Keratinocyte (primary cell): ENCODE results near the gene PHYHIPL.
"Not testable (repeated sequence)": the region's sequence is repeated elsewhere in the genome, so short reads cannot be mapped to it uniquely, and the experiment has no call there.

Source experiments
- EZH2 ChIP-seq: IDR thresholded peaks from one replicate; pipeline ENCODE4 v1.6.1; 2012; ENCODE audit warnings: inconsistent platforms, mild to moderate bottlenecking, low read length, moderate library complexity
- TF ChIP-seq, protein P1 (sequence below), 3 experiments: IDR thresholded peaks in 1 of 3; conservative IDR thresholded peaks in 1 of 3; optimal IDR thresholded peaks in 1 of 3; 2 replicates in 2 of 3; 3 replicates in 1 of 3; pipeline versions ENCODE3 to v1.5.1; 2011; ENCODE audit warnings: low read length in 3 of 3, mild to moderate bottlenecking in 3 of 3, moderate library complexity in 2 of 3, control low read depth in 1 of 3, inconsistent platforms in 1 of 3; ENCODE audit not compliant: insufficient read depth in 2 of 3; ENCODE audit errors: extremely low read depth in 1 of 3

DNA sequence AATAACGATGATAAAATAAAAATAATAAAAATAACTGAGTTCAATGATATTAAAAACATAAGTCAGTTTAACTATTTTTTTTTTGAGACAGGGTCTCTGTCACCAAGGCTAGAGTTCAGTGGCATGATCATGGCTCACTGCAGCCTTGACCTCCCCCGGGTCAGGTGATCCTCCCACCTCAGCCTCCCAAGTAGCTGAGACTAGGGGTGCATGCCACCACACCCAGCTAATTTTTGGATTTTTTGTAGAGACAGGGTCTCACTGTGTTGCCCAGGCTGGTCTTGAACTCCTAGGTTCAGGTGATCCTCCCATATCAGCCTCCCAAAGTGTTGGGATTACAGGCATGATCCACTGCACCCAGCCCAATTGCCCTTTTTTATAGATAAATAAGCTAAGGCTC, 47.2 kb downstream of the PHYHIPL start:
- TF ChIP-seq, protein P1, sequence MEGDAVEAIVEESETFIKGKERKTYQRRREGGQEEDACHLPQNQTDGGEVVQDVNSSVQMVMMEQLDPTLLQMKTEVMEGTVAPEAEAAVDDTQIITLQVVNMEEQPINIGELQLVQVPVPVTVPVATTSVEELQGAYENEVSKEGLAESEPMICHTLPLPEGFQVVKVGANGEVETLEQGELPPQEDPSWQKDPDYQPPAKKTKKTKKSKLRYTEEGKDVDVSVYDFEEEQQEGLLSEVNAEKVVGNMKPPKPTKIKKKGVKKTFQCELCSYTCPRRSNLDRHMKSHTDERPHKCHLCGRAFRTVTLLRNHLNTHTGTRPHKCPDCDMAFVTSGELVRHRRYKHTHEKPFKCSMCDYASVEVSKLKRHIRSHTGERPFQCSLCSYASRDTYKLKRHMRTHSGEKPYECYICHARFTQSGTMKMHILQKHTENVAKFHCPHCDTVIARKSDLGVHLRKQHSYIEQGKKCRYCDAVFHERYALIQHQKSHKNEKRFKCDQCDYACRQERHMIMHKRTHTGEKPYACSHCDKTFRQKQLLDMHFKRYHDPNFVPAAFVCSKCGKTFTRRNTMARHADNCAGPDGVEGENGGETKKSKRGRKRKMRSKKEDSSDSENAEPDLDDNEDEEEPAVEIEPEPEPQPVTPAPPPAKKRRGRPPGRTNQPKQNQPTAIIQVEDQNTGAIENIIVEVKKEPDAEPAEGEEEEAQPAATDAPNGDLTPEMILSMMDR (optimal IDR thresholded peaks at IDR 0.05 in 1 of 3, IDR thresholded peaks at IDR 0.05 in 1 of 3, conservative IDR thresholded peaks at IDR 0.05 in 1 of 3; ENCODE audit: extremely low read depth in 1 of 3, insufficient read depth in 2 of 3, low read length in 3 of 3), result not testable (repeated sequence)
- not testable (repeated sequence) for TF ChIP-seq EZH2
